Activated gamma-delta T cell treated with anti-CD3 and anti-CD28 coated beads, Interleukin-2, amount 50 U/mL, for 16 hours (primary cell): Measurements from ENCODE around the gene SUPT5H.
"Not testable (repeated sequence)": the region's sequence is repeated elsewhere in the genome, so short reads cannot be mapped to it uniquely, and the experiment has no call there.

Experiments
- DNase-seq: peaks from one replicate; pipeline ENCODE4 v3.0.0-alpha.2; 2020; ENCODE audit warnings: low read depth

The SUPT5H gene

DNA sequence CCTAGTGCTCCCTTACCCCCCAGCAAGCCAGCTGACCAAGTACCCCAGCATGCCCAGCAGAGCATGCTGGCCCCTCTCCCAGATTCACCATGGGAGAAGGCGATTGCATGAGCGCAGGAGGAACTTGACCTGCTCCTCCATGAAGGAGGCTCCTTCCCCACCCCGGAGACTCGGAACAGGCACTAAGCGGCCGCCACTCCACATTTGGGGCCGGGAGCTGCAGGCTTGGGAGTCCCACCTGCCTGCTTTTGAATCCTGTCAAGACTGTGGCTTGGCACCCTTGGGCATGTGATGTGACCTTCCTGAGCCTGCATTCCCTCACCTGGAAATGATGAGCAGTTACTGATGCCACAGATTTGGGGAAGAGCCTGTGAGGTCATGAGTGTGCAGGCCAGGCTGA is 22.6 kb downstream of the SUPT5H start:
- no peak for DNase-seq

DNA sequence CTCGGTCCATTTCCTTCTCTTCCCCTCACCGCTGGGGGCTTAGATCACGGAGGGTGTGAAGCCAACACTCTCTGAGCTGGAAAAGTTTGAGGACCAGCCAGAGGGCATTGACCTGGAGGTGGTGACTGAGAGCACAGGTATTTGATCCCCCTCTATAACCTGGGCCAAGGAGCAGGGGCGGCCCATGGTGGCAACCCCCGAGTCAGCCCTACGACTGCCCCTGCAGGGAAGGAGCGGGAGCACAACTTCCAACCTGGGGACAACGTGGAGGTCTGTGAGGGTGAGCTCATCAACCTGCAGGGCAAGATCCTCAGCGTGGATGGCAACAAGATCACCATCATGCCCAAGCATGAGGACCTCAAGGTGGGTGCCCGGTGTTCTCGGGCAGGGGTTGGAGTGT is 23.7 kb downstream of the SUPT5H start:
- DNase-seq = no peak

DNA sequence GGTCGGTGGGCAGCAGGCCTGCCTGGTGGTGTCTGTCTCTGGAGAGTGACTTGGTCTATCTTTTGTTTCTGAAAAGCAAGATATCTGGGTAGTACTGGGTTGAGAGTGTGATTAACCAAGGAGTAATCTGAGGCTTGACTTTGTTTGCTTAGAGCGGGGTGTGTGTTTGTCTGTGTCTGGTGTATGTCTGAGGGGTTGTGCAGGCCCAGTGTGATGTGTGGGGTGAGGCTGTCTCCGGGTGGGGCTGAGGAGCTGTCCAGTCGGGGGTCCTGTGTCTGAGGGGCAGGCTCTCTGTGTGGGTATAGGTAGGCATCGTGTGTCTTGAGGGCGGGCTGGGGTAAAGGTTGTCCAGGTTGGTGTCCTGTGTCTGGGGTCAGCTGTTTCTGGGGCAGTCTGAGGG is 24.2 kb downstream of the SUPT5H start:
- DNase-seq = no peak

DNA sequence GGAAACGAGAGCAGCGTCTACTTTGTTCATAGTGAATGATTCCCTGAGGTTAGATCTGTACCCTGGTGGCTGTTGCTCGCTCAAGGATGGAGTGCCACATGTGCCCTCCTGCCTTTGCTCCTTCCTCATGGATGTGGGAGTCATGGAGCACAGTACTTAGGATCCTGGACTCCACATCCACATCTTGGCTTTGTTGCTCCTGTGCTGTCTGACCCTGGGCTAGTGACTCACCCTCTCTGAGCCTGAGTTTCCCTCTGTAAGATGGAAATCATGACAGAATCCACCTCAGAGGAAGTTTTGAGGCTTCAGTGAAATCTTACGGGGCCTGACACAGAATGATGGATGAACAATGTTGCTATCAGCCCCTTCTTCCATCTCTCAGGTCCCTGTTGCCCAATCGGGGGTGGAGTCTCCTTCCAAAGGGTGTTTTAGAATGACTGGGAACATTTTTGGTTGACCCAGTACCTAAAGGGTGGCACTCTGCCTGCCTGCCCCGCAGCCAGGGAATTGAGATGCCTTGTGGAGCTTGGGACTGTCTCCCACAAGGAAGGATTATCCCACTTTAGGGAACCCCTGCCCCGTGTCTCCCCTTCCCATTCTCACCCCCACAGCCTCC is 25.4 kb downstream of the SUPT5H start:
- DNase-seq = no peak

GRCh38 chr19:39471756-39472536 is 26.6 kb downstream of the SUPT5H start:
- no peak for DNase-seq

DNA sequence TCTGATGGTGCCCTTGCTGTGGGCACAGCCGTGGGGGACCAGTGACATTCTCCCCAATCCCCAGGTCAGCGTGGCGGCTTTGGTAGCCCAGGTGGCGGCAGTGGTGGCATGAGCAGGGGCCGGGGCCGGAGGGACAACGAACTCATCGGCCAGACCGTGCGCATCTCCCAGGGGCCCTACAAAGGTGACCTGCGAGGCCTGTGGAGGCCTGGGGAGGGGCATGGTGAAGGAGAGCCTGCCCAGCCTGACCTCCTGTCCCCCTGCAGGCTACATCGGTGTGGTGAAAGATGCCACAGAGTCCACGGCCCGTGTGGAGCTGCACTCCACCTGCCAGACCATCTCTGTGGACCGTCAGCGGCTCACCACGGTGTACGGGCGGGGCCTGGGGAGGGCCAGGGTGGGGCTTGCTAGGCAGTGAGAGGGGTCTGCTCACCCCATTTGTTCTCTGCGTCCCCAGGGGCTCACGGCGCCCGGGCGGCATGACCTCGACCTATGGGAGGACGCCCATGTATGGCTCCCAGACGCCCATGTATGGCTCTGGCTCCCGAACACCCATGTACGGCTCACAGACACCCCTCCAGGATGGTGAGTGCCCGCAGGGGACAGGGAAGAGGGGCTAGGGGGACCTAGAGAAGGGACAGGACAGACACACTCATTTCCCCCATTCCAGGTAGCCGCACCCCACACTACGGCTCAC is 27.5 kb downstream of the SUPT5H start:
- DNase-seq = no peak

DNA sequence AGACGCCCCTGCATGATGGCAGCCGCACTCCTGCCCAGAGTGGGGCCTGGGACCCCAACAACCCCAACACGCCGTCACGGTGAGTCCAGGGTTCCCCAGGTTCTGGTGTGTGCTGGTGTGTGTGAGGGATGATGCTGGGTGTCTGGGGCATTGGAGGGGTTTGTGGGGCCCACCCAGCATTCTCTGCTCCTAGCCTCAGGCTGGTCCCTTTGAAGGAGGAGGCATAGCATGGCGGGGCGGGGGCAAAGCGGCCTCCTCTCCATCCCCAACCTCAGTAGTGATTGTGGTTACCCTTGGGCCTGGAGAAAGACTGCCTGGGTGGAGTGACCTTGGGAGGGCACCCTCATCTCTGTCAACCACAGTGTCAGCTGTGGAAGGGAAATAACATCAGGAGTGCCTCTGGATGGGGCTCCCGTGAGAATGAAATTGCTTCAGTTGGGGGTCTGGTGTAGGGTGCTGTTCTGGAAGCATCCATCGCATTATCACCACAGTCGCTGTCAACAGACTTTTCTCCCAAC is 28.1 kb downstream of the SUPT5H start:
- DNase-seq = no peak

- DNase-seq = peak; percentile 60
Observed at GRCh38 chr19:39474139-39474620, 28.8 kb downstream of the SUPT5H start.

GRCh38 chr19:39475748-39476147 is 30.4 kb downstream of the SUPT5H start:
- no peak for DNase-seq

DNA sequence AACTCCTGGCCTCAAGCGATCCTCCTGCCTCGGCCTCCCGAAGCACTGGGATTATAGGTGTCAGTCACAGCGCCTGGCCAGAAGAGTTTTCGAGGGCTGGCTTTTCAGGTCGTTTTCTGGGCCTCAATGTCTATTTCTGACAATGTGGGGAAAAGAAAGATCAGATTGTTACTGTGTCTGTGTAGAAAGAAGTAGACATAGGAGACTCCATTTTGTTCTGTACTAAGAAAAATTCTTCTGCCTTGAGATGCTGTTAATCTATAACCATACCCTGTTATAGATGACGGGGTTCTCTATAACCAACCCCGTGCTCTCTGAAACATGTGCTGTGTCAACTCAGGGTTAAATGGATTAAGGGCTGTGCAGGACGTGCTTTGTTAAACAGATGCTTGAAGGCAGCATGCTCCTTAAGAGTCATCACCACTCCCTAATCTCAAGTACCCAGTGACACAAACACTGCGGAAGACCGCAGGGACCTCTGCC is 34.0 kb downstream of the SUPT5H start:
- not testable (repeated sequence) for DNase-seq

- no peak for DNase-seq
Observed at GRCh38 chr19:39479916-39480315, 34.5 kb downstream of the SUPT5H start.

- DNase-seq = peak; percentile 97
Observed at GRCh38 chr19:39480337-39481228, 35.2 kb downstream of the SUPT5H start, which contains the start of gene TIMM50. Gene TIMM50, plus strand, starts transcription at chr19:39480838. Its CDS starts 16 bp downstream, at chr19:39480854.

DNA sequence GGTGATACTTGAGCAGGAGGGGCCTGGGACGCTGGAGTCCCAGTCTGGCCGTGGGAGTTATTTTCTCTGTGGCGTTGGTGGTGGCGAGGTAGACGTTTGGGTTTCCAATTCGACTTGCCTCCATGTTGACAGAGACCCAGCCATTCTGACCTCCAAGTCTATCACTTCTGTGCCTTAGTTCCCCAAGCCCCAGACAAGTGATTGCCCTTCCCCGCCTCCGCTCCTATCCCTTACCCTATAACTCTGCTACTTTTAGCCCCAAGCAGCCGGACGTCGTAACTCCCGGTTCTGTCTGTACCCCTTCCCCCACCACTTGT is 35.8 kb downstream of the SUPT5H start:
- DNase-seq = no peak

- no peak for DNase-seq
Observed at GRCh38 chr19:39481676-39482075, 36.3 kb downstream of the SUPT5H start.

DNA sequence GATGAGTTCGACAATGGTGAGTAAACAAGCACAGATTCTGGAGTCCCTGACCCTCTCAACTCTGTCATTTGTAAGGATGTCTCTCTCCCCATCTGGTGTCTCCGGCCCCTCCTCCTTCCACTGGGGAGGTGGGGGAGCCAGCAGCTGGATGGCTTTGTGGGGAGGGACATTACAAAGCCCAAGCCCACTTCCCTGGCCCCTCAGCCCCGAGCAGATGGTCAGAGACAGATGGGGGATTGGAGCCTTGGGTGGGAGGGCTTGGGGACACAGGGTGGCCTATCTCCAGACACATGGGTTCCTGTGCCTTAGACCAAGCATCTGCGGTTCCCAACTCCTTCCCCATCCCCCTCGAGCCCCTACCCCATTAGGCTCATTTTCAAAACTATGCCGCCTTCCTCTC is 37.8 kb downstream of the SUPT5H start:
- no peak for DNase-seq

- no peak for DNase-seq
Observed at GRCh38 chr19:39489756-39490155, 44.4 kb downstream of the SUPT5H start.

- no peak for DNase-seq
Observed at GRCh38 chr19:39492225-39492624, 46.8 kb downstream of the SUPT5H start.

GRCh38 chr19:39492788-39493187 is 47.4 kb downstream of the SUPT5H start:
- no peak for DNase-seq

GRCh38 chr19:39494661-39495060 is 49.3 kb downstream of the SUPT5H start:
- DNase-seq = no peak

DNA sequence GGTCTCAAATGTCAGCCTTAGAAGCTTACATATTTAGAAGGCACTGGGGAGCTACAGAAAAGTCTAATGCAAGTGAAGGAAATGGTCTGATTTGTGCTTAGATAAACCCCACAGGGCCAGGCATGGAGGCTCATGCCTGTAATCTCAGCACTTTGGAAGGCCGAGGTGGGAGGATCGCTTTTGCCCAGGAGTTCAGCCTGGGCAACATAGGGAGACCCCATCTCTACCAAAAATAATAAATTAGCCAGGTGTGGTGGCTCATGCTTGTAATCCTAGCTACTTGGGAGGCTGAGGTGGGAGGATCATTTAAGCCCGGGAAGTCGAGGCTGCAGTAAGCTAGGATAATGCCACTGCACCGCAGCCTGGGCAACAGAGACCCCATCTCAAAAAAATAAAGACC is 50.7 kb downstream of the SUPT5H start:
- DNase-seq = no peak

GRCh38 chr19:39497701-39497995 is 52.3 kb downstream of the SUPT5H start:
- DNase-seq = no peak
